ENCODE data around the gene DLGAP1. TPM values are rescaled to one million over a fixed set of nuclear protein-coding genes. Genes with fewer than 3 reads are reported as not detected.

DLGAP1 gene
- total and polyA plus RNA-seq, 2 of the 8 experiments (the other 6 are each of a cell fraction or from before 2014, with no cell fraction given), result 11.8 to 16.9 TPM

GRCh38 chr18:3873698-3874097 is 581.4 kb downstream of the DLGAP1 start:
- Histone ChIP-seq H4K20me1 (replicated peaks in 1 of 2; ENCODE audit: control insufficient read depth in 1 of 2, insufficient read depth in 2 of 2, low read length in 2 of 2) (no peaks in the 10 kb centered on the region), H3K27ac (ENCODE audit: low read depth, low read length) (no peak overlapping the region), H3K79me1 (ENCODE audit: low read depth, low read length) (no peaks in the 10 kb centered on the region), H4K5ac (ENCODE audit: insufficient read length, low read depth, low read length) (no peak overlapping the region), H3K79me2 (ENCODE audit: control insufficient read depth in 1 of 2, insufficient read depth in 2 of 2, low read length in 2 of 2) (no peaks in the 10 kb centered on the region), H3K18ac (ENCODE audit: extremely low read depth, low read length) (no peak overlapping the region), H4K91ac (replicated peaks; ENCODE audit: insufficient read length, low read length) (no peak overlapping the region), H3K56ac (replicated peaks; ENCODE audit: insufficient read length, low read depth, low read length) (no peak overlapping the region), H4K8ac (ENCODE audit: extremely low read depth, insufficient read depth, low read length) (no peak overlapping the region), H3K4me2 (ENCODE audit: insufficient read depth in 1 of 2, low read depth in 2 of 2, low read length in 2 of 2) (peak overlapping the region; percentile 29 to 40; a peak in 1 of 4 replicates), H3K4ac (replicated peaks; ENCODE audit: insufficient read length, low read depth, low read length) (no peak overlapping the region), H2BK20ac (ENCODE audit: low read length) (no peak overlapping the region), H2BK5ac (ENCODE audit: low read depth, low read length) (no peak overlapping the region), H3K4me1 (replicated peaks in 1 of 4; ENCODE audit: control insufficient read depth in 3 of 4, insufficient read depth in 4 of 4, low read length in 3 of 4) (peaks cover 0 to 4% (median 1%) of the 10 kb centered on the region in 4 experiments; a peak in 3 of 7 replicates), H2AFZ (ENCODE audit: low read length) (no peak overlapping the region; the same call in 1 of the 2 replicates), H3K36me3 (ENCODE audit: control insufficient read depth in 2 of 4, insufficient read depth in 4 of 4, low read length in 3 of 4) (no peaks in the 10 kb centered on the region), H2AK5ac (ENCODE audit: low read depth, low read length) (no peak overlapping the region), H3K27me3 (replicated peaks in 1 of 4; ENCODE audit: control insufficient read depth in 3 of 4, extremely low read depth in 1 of 4, insufficient read depth in 3 of 4, low read length in 3 of 4) (no peaks in the 10 kb centered on the region), H2BK120ac (replicated peaks; ENCODE audit: low read depth, low read length) (no peak overlapping the region), H3K4me3 (ENCODE audit: extremely low read depth in 1 of 4, insufficient read depth in 2 of 4, low read depth in 3 of 4, low read length in 4 of 4) (peak overlapping the region in 1 of 4 experiments; percentile 20; a peak in 1 of 8 replicates), H3K14ac (ENCODE audit: insufficient read length) (no peak overlapping the region), H2BK12ac (ENCODE audit: low read depth, low read length) (no peak overlapping the region), H3K23ac (ENCODE audit: insufficient read length) (no peak overlapping the region), H3K23me2 (ENCODE audit: low read depth, low read length) (no peaks in the 10 kb centered on the region), H2BK15ac (ENCODE audit: low read length) (no peak overlapping the region), H3K9me3 (ENCODE audit: insufficient read depth in 2 of 2, low read depth in 1 of 2, low read length in 1 of 2) (no peaks in the 10 kb centered on the region), H3K9ac (replicated peaks in 1 of 4; ENCODE audit: extremely low read depth in 1 of 4, low read depth in 3 of 4, low read length in 3 of 4) (no peak overlapping the region)
- ChIA-PET CTCF (ENCODE audit: partially characterized antibody) (interaction anchor here (2.0 kb wide), 1 partner anchor 12 kb away, joined by 6 read pairs; no protein-coding TSS in a partner anchor), POLR2A (ENCODE audit: partially characterized antibody) (no interaction called here)
- FAIRE-seq, result no peak
- TF ChIP-seq SP2 (IDR thresholded peaks at IDR 0.05; ENCODE audit: low read length) (no peak), SUZ12 (IDR thresholded peaks at IDR 0.05; ENCODE audit: low read length) (no peak), CEBPB (IDR thresholded peaks at IDR 0.05; ENCODE audit: low read depth, low read length) (no peak), RAD21 (IDR thresholded peaks at IDR 0.05 in 1 of 2, conservative IDR thresholded peaks at IDR 0.05 in 1 of 2; ENCODE audit: low read depth in 2 of 2, low read length in 2 of 2) (no peak), TBP (IDR thresholded peaks at IDR 0.05; ENCODE audit: low read depth, low read length) (no peak), YY1 (IDR thresholded peaks at IDR 0.05; ENCODE audit: low read depth, low read length) (no peak), CBX5 (IDR thresholded peaks at IDR 0.05; ENCODE audit: low read depth, low read length) (no peak), SP4 (IDR thresholded peaks at IDR 0.05; ENCODE audit: low read length) (no peak), CHD1 (IDR thresholded peaks at IDR 0.05; ENCODE audit: low read depth, low read length) (no peak), BCL11A (IDR thresholded peaks at IDR 0.05; ENCODE audit: low read depth in 2 of 2, low read length in 2 of 2) (no peak), MAFK (IDR thresholded peaks at IDR 0.05; ENCODE audit: low read depth, low read length) (no peak), SIX5 (IDR thresholded peaks at IDR 0.05; ENCODE audit: low read depth, low read length) (no peak), TAF7 (optimal IDR thresholded peaks at IDR 0.05; ENCODE audit: borderline replicate concordance, low read depth, low read length) (no peak)
- TF ChIP-seq, protein P1, sequence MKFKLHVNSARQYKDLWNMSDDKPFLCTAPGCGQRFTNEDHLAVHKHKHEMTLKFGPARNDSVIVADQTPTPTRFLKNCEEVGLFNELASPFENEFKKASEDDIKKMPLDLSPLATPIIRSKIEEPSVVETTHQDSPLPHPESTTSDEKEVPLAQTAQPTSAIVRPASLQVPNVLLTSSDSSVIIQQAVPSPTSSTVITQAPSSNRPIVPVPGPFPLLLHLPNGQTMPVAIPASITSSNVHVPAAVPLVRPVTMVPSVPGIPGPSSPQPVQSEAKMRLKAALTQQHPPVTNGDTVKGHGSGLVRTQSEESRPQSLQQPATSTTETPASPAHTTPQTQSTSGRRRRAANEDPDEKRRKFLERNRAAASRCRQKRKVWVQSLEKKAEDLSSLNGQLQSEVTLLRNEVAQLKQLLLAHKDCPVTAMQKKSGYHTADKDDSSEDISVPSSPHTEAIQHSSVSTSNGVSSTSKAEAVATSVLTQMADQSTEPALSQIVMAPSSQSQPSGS (IDR thresholded peaks at IDR 0.05; ENCODE audit: low read length), result no peak
- 78% methylated on average over 1 of the region's 1 CpG; no CpG with 5 or more reads in 1 of the 2 experiments for WGBS, 2 experiments (ENCODE audit: extremely low coverage in 1 of 2, insufficient coverage in 1 of 2, insufficient read length in 1 of 2, insufficient replicate concordance in 2 of 2, low coverage in 1 of 2, low lambda C conversion rate in 2 of 2, missing lambda C conversion rate in 1 of 2)
- no peak for DNase-seq (ENCODE audit: low read depth in 1 of 2, low spot score in 2 of 2)
